Activated CD8-positive, alpha-beta T cell treated with anti-CD3 and anti-CD28 coated beads for 36 hours (primary cell): ENCODE measurements around the gene CLSTN2. TPM values are rescaled to one million over a fixed set of nuclear protein-coding genes. Genes with fewer than 3 reads are reported as not detected.

Experiments used
- ATAC-seq: fragments of 200-7000 bp; cut with Tn5 transposase; one replicate; pipeline ENCODE4 v1.10.0; 2021; ENCODE audit warnings: mild to moderate bottlenecking, moderate library complexity
- CTCF ChIA-PET: fragments of 350-600 bp; sonication (Branson Sonifier 250); formaldehyde crosslinking; loops from one replicate; lab custom pipeline; 2021; ENCODE audit warnings: antibody characterized with exemption; lab: Charles Lee
- POLR2A ChIA-PET: fragments of 350-600 bp; sonication (Branson Sonifier 250); formaldehyde crosslinking; loops from one replicate; lab custom pipeline; 2021; ENCODE audit warnings: antibody characterized with exemption; lab: Charles Lee
- DNase-seq: peaks from one replicate; pipeline ENCODE4 v3.0.0-alpha.2; 2020
- H3K27ac Mint-ChIP-seq: one replicate; pipeline ENCODE4 v1.8.0; 2021; ENCODE audit warnings: mild to moderate bottlenecking, mixed read lengths
- H3K27me3 Mint-ChIP-seq: one replicate; pipeline ENCODE4 v1.8.0; 2021; ENCODE audit warnings: mixed read lengths
- H3K36me3 Mint-ChIP-seq: one replicate; pipeline ENCODE4 v1.8.0; 2021; ENCODE audit warnings: low read depth, mixed read lengths
- H3K4me1 Mint-ChIP-seq: one replicate; pipeline ENCODE4 v1.8.0; 2021; ENCODE audit warnings: low read depth, mixed read lengths
- H3K4me3 Mint-ChIP-seq: one replicate; pipeline ENCODE4 v1.8.0; 2021; ENCODE audit warnings: mild to moderate bottlenecking, moderate library complexity, mixed read lengths
- H3K9me3 Mint-ChIP-seq: one replicate; pipeline ENCODE4 v1.8.0; 2021; ENCODE audit warnings: mixed read lengths
- CTCF ChIP-seq: fragments of 200-600 bp; IDR thresholded peaks from one replicate; pipeline ENCODE4 v1.8.0; 2022; ENCODE audit warnings: antibody characterized with exemption, mild to moderate bottlenecking
- intact Hi-C: fragments of 100-400 bp; cut with micrococcal nuclease; formaldehyde crosslinking; loops from one replicate; pipeline ENCODE4 v1.10.0; 2022
- total RNA-seq, 2 experiments: library from RNA; stranded (reverse); gene quantifications; one replicate each; pipeline ENCODE4 v1.2.3, GENCODE V29; 2021

The CLSTN2 gene
- total RNA-seq, 2 experiments from 2014 or later = not detected

- CTCF ChIA-PET = no interaction called here
- Mint-ChIP-seq H3K27me3 (peaks cover 4% of the 10 kb centered on the region), H3K27ac (no peak overlapping the region), H3K36me3 (no peaks in the 10 kb centered on the region), H3K4me3 (no peak overlapping the region), H3K4me1 (no peaks in the 10 kb centered on the region), H3K9me3 (no peaks in the 10 kb centered on the region)
- intact Hi-C loops = no loop called here
- POLR2A ChIA-PET = no interaction called here
- no peak for TF ChIP-seq CTCF
- DNase-seq (no peak), ATAC-seq (no peak)
Measured at GRCh38 chr3:140365872-140366697, 431.1 kb downstream of the CLSTN2 start.

GRCh38 chr3:140368223-140368811, 433.3 kb downstream of the CLSTN2 start:
- Mint-ChIP-seq H3K27me3 (peaks cover 4% of the 10 kb centered on the region), H3K4me3 (no peak overlapping the region), H3K27ac (no peak overlapping the region), H3K36me3 (no peaks in the 10 kb centered on the region), H3K9me3 (no peaks in the 10 kb centered on the region), H3K4me1 (no peaks in the 10 kb centered on the region)
- no peak for TF ChIP-seq CTCF
- intact Hi-C loops = no loop called here
- ATAC-seq (no peak), DNase-seq (no peak)
- ChIA-PET CTCF (no interaction called here), POLR2A (no interaction called here)

- no peaks in the 10 kb centered on the region for H3K9me3 Mint-ChIP-seq
- no peak overlapping the region for H3K27ac Mint-ChIP-seq
- POLR2A ChIA-PET = no interaction called here
- ATAC-seq (no peak), DNase-seq (no peak)
- no peak for TF ChIP-seq CTCF
- CTCF ChIA-PET = no interaction called here
- no peaks in the 10 kb centered on the region for H3K36me3 Mint-ChIP-seq
- intact Hi-C loops = no loop called here
- H3K4me1 Mint-ChIP-seq = peaks cover 3% of the 10 kb centered on the region
- peaks cover 4% of the 10 kb centered on the region for H3K27me3 Mint-ChIP-seq
- no peak overlapping the region for H3K4me3 Mint-ChIP-seq
Measured at GRCh38 chr3:140370686-140371085, 435.7 kb downstream of the CLSTN2 start.

- peaks cover 6% of the 10 kb centered on the region for H3K27me3 Mint-ChIP-seq
- ChIA-PET CTCF (no interaction called here), POLR2A (no interaction called here)
- H3K27ac Mint-ChIP-seq = no peak overlapping the region
- H3K9me3 Mint-ChIP-seq = no peaks in the 10 kb centered on the region
- no peak for TF ChIP-seq CTCF
- ATAC-seq = no peak
- H3K4me1 Mint-ChIP-seq = peaks cover 3% of the 10 kb centered on the region
- DNase-seq = no peak
- intact Hi-C loops = no loop called here
- no peak overlapping the region for H3K4me3 Mint-ChIP-seq
- no peaks in the 10 kb centered on the region for H3K36me3 Mint-ChIP-seq
Measured at GRCh38 chr3:140373234-140373633, 438.2 kb downstream of the CLSTN2 start.

- POLR2A ChIA-PET = no interaction called here
- peaks cover 3% of the 10 kb centered on the region for H3K4me1 Mint-ChIP-seq
- CTCF ChIA-PET = interaction anchor here (0.7 kb wide), 1 partner anchor 345 kb away, joined by 3 read pairs; no protein-coding TSS in a partner anchor
- H3K36me3 Mint-ChIP-seq = no peaks in the 10 kb centered on the region
- H3K27me3 Mint-ChIP-seq = peaks cover 4% of the 10 kb centered on the region
- no peak overlapping the region for H3K27ac Mint-ChIP-seq
- no peaks in the 10 kb centered on the region for H3K9me3 Mint-ChIP-seq
- intact Hi-C loops = no loop called here
- ATAC-seq = peak; percentile 47
- no peak overlapping the region for H3K4me3 Mint-ChIP-seq
- DNase-seq = no peak
- TF ChIP-seq CTCF = no peak
Measured at GRCh38 chr3:140375002-140375401, 440.0 kb downstream of the CLSTN2 start.
